ENCODE data around the gene CASP3.
A peak's percentile ranks its signal among the peaks of the same experiment; 100 is the strongest.

CASP3 gene

DNA sequence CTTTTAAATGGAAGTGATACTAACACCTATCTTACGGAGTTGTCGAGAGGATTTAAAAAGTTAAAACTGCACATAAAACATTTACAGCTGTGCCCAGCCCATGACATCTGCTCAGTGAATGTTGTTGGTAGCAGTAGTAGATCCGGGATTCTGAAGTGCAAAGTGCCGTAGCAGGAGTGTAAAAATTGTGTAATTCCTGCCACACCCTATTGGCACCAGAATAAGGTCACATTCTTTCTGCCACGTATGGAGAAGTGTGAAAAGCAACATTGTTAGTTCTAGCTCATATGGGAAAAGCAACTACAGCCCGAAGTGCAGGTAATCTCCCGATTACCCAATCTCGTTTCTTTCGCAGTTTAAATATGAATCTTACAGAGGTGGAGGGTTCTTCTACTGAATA, 31.5 kb upstream of the CASP3 start:
- Histone ChIP-seq H3K9me3 (no peaks in the 10 kb centered on the region), H3K4me1 (ENCODE audit: control insufficient read depth in 1 of 2, insufficient read depth in 1 of 2, low read depth in 1 of 2, low read length in 1 of 2) (peaks cover 15 to 26% of the 10 kb centered on the region in 2 experiments), H3K4me3 (ENCODE audit: low read depth in 1 of 2, low read length in 1 of 2) (no peak overlapping the region), H3K27ac (no peak overlapping the region), H3K27me3 (no peaks in the 10 kb centered on the region), H3K36me3 (no peaks in the 10 kb centered on the region)
- TF ChIP-seq, protein P1, sequence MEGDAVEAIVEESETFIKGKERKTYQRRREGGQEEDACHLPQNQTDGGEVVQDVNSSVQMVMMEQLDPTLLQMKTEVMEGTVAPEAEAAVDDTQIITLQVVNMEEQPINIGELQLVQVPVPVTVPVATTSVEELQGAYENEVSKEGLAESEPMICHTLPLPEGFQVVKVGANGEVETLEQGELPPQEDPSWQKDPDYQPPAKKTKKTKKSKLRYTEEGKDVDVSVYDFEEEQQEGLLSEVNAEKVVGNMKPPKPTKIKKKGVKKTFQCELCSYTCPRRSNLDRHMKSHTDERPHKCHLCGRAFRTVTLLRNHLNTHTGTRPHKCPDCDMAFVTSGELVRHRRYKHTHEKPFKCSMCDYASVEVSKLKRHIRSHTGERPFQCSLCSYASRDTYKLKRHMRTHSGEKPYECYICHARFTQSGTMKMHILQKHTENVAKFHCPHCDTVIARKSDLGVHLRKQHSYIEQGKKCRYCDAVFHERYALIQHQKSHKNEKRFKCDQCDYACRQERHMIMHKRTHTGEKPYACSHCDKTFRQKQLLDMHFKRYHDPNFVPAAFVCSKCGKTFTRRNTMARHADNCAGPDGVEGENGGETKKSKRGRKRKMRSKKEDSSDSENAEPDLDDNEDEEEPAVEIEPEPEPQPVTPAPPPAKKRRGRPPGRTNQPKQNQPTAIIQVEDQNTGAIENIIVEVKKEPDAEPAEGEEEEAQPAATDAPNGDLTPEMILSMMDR (IDR thresholded peaks at IDR 0.05): no peak

DNA sequence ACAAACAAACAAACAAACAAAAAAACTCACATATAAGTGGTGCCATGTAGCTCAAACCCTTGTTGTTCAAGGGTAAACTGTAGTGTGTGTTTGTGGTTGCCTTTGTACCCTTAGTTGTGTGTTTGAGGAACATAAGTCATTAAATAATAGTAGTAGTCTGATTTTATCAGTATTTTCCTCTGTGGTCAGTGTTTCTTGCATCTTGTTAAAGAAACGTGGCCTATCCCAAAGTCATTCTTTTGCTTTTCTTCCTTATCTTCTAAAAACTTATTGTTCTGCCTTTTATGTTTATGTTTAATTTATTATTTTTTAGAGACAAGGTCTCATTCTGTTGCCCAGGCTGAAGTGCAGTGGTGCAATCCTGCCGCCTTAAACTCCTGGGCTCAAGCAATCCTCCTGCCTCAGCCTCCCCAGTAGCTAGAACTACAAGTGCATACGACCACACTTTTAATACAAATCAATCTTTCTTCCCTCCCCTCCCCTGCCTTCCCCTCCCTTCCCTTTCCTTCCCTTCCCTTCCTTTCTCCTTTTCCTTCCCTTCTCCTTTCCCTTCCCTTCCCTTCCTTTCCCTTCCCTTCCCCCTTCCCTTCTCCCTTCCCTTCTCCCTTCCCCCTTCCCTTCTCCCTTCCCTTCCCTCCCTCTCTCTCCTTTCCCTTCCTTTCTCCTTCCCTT, 26.7 kb upstream of the CASP3 start:
- Histone ChIP-seq H3K4me3 (ENCODE audit: low read depth in 1 of 2, low read length in 1 of 2) (no peak overlapping the region), H3K27me3 (no peaks in the 10 kb centered on the region), H3K36me3 (no peaks in the 10 kb centered on the region), H3K27ac (peak overlapping the region; percentile 65), H3K4me1 (ENCODE audit: control insufficient read depth in 1 of 2, insufficient read depth in 1 of 2, low read depth in 1 of 2, low read length in 1 of 2) (peaks cover 11 to 47% of the 10 kb centered on the region in 2 experiments), H3K9me3 (no peaks in the 10 kb centered on the region)
- TF ChIP-seq, protein P1 (IDR thresholded peaks at IDR 0.05): no peak

DNA sequence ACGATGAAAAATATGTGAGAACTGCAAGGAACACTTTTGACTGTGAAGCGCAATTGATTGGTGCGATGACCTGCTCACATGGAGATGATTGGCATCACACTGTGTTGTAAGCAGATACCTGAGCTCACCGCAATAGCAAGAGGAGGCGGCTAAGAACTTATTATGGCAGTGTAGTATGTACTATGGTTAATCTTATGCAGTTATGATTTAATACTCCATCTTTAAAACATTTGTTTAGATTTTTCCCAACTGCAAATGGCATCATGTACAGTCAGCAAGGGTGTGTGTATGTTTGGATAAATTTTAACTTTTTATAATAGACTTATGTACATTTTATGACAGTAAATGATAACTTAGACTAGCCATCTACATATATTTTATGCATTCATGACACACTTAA, 25.8 kb upstream of the CASP3 start:
- Histone ChIP-seq H3K36me3 (no peaks in the 10 kb centered on the region), H3K27me3 (no peaks in the 10 kb centered on the region), H3K4me1 (ENCODE audit: control insufficient read depth in 1 of 2, insufficient read depth in 1 of 2, low read depth in 1 of 2, low read length in 1 of 2) (peaks cover 11 to 50% of the 10 kb centered on the region in 2 experiments), H3K27ac (peak overlapping the region; percentile 45), H3K4me3 (ENCODE audit: low read depth in 1 of 2, low read length in 1 of 2) (no peak overlapping the region), H3K9me3 (no peaks in the 10 kb centered on the region)
- TF ChIP-seq, protein P1 (IDR thresholded peaks at IDR 0.05): no peak

DNA sequence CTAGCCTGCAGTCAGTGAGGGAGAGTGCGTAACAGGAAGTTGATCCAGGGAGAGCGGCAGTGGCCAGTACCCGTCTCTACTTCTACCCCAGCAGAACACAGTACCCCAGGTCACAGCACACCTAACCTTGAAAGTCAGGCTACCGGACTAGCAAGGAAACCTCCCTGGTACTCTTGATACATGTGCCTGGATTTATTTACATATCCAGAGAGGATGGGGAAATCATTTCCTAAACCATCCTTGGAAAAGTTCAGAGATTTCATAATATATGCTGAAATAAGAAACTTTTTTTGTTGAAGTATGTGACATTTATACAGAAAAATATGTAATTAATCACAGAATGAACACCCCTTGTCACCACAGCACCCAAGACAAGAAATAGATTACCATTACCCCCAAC, 24.8 kb upstream of the CASP3 start:
- H3K27ac ChIP-seq: peak overlapping the region; percentile 45
- TF ChIP-seq, protein P1 (IDR thresholded peaks at IDR 0.05): no peak
- H3K27me3 ChIP-seq: no peaks in the 10 kb centered on the region

DNA sequence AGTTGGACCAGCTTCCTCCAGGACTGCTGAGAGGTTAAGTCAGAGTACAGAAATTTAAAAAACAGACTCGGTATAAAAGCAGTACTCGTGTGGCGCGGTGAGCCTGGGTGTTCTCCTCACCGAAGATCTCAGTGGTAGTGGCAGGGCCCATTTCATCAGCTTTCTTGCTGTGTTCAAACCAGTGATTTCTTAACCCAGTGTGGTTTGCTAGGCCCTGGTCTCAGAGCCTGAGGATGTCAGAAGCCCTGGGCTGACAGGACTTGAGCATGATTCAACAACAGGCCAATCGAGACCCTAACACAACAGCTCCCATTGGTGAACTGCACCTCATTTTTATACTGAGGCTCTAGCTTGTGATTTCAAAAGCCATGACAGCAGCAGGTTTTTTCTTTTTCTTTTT, 23.5 kb upstream of the CASP3 start:
- H3K36me3 ChIP-seq: no peaks in the 10 kb centered on the region
- TF ChIP-seq, protein P1 (IDR thresholded peaks at IDR 0.05): no peak
- peaks cover 32 to 73% of the 10 kb centered on the region in 2 experiments for H3K4me1 ChIP-seq (ENCODE audit: control insufficient read depth in 1 of 2, insufficient read depth in 1 of 2, low read depth in 1 of 2, low read length in 1 of 2)
- H3K4me3 ChIP-seq (ENCODE audit: low read depth in 1 of 2, low read length in 1 of 2): no peak overlapping the region
- no peaks in the 10 kb centered on the region for H3K27me3 ChIP-seq
- no peaks in the 10 kb centered on the region for H3K9me3 ChIP-seq
- peak overlapping the region; percentile 72 for H3K27ac ChIP-seq

More for the DNA sequence above, 24.8 kb upstream of the CASP3 start:
- Histone ChIP-seq H3K36me3 (no peaks in the 10 kb centered on the region), H3K9me3 (no peaks in the 10 kb centered on the region), H3K4me3 (ENCODE audit: low read depth in 1 of 2, low read length in 1 of 2) (no peak overlapping the region), H3K4me1 (ENCODE audit: control insufficient read depth in 1 of 2, insufficient read depth in 1 of 2, low read depth in 1 of 2, low read length in 1 of 2) (peaks cover 21 to 60% of the 10 kb centered on the region in 2 experiments)
